ENCODE results near the gene CHD5. TPM values are rescaled to one million over a fixed set of nuclear protein-coding genes. Genes with fewer than 3 reads are reported as not detected.

Gene CHD5
- total and polyA plus RNA-seq, 2 experiments from 2014 or later = 0.11 to 0.24 TPM

DNA sequence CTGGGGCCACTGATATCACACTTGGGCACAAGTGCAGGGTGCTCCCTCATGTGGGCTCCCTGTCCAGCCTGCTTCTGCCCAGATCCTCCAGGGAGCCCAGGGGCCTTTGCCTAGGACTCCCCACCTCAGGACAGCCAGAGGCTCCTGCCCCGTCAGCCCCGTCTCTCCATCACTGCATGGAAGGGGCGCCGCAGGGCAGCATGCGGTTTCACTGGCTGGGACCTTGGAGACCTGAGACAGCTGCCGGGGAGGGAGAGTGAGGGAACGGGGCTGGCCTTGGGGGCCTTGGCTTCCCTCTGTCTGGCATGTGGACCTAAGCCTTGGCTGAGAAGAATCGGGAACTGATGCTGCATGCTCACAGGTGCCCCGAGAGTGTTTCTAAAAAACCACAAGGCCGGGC is 87.9 kb downstream of the CHD5 start:
- no peaks in the 10 kb centered on the region for H3K27me3 ChIP-seq
- TF ChIP-seq, protein P1, sequence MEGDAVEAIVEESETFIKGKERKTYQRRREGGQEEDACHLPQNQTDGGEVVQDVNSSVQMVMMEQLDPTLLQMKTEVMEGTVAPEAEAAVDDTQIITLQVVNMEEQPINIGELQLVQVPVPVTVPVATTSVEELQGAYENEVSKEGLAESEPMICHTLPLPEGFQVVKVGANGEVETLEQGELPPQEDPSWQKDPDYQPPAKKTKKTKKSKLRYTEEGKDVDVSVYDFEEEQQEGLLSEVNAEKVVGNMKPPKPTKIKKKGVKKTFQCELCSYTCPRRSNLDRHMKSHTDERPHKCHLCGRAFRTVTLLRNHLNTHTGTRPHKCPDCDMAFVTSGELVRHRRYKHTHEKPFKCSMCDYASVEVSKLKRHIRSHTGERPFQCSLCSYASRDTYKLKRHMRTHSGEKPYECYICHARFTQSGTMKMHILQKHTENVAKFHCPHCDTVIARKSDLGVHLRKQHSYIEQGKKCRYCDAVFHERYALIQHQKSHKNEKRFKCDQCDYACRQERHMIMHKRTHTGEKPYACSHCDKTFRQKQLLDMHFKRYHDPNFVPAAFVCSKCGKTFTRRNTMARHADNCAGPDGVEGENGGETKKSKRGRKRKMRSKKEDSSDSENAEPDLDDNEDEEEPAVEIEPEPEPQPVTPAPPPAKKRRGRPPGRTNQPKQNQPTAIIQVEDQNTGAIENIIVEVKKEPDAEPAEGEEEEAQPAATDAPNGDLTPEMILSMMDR (IDR thresholded peaks at IDR 0.05; ENCODE audit: low read depth, low read length) = no peak
- no peak for DNase-seq (ENCODE audit: low read depth in 1 of 2, low spot score in 1 of 2)
- H3K36me3 ChIP-seq = no peaks in the 10 kb centered on the region
- H3K4me3 ChIP-seq = no peak overlapping the region
- H3K27ac ChIP-seq = no peak overlapping the region
- no peaks in the 10 kb centered on the region for H3K4me1 ChIP-seq (ENCODE audit: low read depth)
- H3K9me3 ChIP-seq (ENCODE audit: low read depth) = no peaks in the 10 kb centered on the region

DNA sequence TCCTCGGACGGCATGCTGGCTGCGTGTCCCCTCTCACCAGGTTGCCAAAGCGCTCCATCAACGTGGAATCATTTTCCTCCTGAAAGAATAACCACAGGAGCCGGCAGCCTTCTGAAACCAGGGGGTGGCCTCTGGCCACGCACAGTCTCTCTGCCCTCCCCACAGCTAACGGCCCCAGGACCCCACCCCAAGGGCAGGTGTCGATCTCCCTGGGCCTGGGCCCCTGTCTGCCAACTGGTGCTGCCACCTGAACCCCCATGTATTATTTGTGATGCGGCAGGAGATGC is 88.4 kb downstream of the CHD5 start:
- H3K36me3 ChIP-seq = no peaks in the 10 kb centered on the region
- H3K9me3 ChIP-seq (ENCODE audit: low read depth) = no peaks in the 10 kb centered on the region
- no peak for DNase-seq (ENCODE audit: low read depth in 1 of 2, low spot score in 1 of 2)
- TF ChIP-seq, protein P1 (IDR thresholded peaks at IDR 0.05; ENCODE audit: low read depth, low read length) = no peak
- H3K4me1 ChIP-seq (ENCODE audit: low read depth) = no peaks in the 10 kb centered on the region
- no peaks in the 10 kb centered on the region for H3K27me3 ChIP-seq
- no peak overlapping the region for H3K4me3 ChIP-seq
- H3K27ac ChIP-seq = no peak overlapping the region

DNA sequence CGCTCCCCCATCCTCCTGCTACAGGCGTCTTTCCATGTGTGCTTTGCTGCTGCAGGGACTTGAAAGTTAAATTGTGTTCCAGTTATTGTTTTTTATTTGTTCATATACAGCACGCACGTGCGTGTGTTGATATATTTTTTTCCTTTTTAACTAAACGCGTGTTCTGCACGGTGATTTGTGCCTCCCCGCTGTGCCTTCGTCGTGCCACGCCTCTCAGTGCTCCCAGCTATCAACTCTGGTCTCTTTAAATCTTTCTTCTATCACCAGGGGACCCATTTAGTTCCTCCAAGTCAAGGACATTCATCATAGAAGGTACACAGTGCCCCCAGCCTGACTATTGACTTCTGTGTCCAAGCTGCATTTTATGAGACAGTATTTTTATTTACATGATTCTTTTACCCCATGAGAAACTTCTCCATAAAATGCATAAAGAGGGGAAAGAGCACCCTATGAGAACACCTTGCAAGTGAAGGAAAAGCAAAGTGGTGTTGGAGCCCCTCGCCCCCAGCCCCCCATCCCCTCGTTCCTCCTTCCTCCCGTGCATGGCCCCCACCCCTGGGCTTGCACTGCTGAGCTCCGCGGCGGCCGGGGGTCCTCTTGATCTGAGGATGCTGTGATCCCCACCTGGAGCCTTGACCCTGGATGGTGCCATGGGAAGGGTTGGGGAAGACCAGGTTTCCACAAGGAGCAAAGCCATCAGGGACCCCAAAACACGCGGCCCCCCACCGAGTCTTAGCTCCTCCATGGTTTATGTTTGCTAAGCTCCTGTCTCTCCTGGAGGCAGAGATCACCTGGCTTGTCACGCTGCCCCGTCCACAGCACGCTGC is 88.9 kb downstream of the CHD5 start:
- no peak overlapping the region for H3K4me3 ChIP-seq
- no peak overlapping the region for H3K27ac ChIP-seq
- TF ChIP-seq, protein P1 (IDR thresholded peaks at IDR 0.05; ENCODE audit: low read depth, low read length) = no peak
- H3K36me3 ChIP-seq = no peaks in the 10 kb centered on the region
- no peaks in the 10 kb centered on the region for H3K27me3 ChIP-seq
- no peak for DNase-seq (ENCODE audit: low read depth in 1 of 2, low spot score in 1 of 2)
- H3K9me3 ChIP-seq (ENCODE audit: low read depth) = no peaks in the 10 kb centered on the region
- peaks cover under 1% of the 10 kb centered on the region for H3K4me1 ChIP-seq (ENCODE audit: low read depth)

DNA sequence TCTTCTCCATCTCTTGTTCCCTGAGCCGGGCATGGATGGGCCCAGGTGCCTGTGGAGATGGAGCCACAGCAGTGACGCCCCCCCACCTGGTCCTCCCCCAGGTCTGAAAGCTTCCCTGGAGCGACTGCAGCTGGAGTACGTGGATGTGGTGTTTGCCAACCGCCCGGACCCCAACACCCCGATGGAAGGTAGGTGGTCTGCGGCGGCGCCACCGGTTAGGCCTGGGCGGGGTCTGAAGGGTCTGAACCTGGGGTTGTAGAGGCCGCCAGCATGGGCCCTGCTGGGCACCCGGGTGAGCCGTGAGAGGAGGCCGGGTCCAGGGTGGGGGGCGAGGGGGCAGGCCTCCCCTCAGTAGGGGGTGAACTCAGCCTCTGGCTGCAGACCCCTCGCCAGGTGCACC is 89.8 kb downstream of the CHD5 start:
- no peaks in the 10 kb centered on the region for H3K27me3 ChIP-seq
- TF ChIP-seq, protein P1 (IDR thresholded peaks at IDR 0.05; ENCODE audit: low read depth, low read length) = no peak

DNA sequence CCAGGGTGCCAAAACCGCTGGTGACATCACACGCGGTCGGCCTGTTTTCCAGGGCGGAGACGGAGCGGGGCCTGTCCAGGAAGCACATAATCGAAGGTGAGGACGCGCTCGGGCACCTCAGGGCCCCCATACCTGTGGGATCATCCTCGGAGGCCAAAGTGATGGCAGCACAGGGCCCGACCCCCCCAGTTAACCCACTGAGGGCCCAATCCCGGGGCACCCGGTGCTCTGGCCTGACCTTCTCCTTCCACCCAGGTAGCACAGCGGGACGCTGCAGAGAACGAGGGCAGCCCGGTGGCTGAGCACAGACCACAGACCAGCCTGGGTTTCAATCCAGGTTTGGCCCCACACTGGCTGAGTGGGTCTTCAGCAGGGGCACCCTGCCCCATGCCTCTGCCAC is 91.2 kb downstream of the CHD5 start:
- Histone ChIP-seq H3K27ac (no peak overlapping the region), H3K4me1 (ENCODE audit: low read depth) (peaks cover 5% of the 10 kb centered on the region), H3K36me3 (no peaks in the 10 kb centered on the region), H3K9me3 (ENCODE audit: low read depth) (no peaks in the 10 kb centered on the region), H3K4me3 (no peak overlapping the region), H3K27me3 (no peaks in the 10 kb centered on the region)
- DNase-seq (ENCODE audit: low read depth in 1 of 2, low spot score in 1 of 2) = no peak
- TF ChIP-seq, protein P1 (IDR thresholded peaks at IDR 0.05; ENCODE audit: low read depth, low read length) = no peak

More for the DNA sequence above, 89.8 kb downstream of the CHD5 start:
- Histone ChIP-seq H3K36me3 (no peaks in the 10 kb centered on the region), H3K4me3 (no peak overlapping the region), H3K27ac (no peak overlapping the region), H3K4me1 (ENCODE audit: low read depth) (peaks cover 5% of the 10 kb centered on the region), H3K9me3 (ENCODE audit: low read depth) (no peaks in the 10 kb centered on the region)
- no peak for DNase-seq (ENCODE audit: low read depth in 1 of 2, low spot score in 1 of 2)

All from cardiac muscle cell (in vitro differentiated cells and primary cell).